Amygdala (tissue), 56 donors: ENCODE measurements around the gene FRMPD4.

Source experiments
- DNase-seq, 56 donors: peaks; one replicate each; lab custom pipeline; 2025; lab: John Stamatoyannopoulos, UW

The FRMPD4 gene

GRCh38 chrX:12423346-12423745, 285.1 kb downstream of the FRMPD4 start:
- no peak for DNase-seq

- no peak for DNase-seq
These were observed 287.2 kb downstream of the FRMPD4 start for GRCh38 chrX:12425496-12425895.

- DNase-seq, result no peak
These were observed 288.1 kb downstream of the FRMPD4 start for GRCh38 chrX:12426420-12426819.

GRCh38 chrX:12434493-12434892, 296.2 kb downstream of the FRMPD4 start:
- no peak for DNase-seq

GRCh38 chrX:12439416-12439815, 301.1 kb downstream of the FRMPD4 start:
- DNase-seq, result no peak

- DNase-seq, result no peak
These were observed 302.0 kb downstream of the FRMPD4 start for GRCh38 chrX:12440246-12440645.

GRCh38 chrX:12441381-12442128, 303.3 kb downstream of the FRMPD4 start:
- no peak for DNase-seq

- DNase-seq, result no peak
These were observed 305.3 kb downstream of the FRMPD4 start for GRCh38 chrX:12443534-12444098.

GRCh38 chrX:12446342-12447075, 308.2 kb downstream of the FRMPD4 start:
- DNase-seq, result no peak

GRCh38 chrX:12447448-12448064, 309.3 kb downstream of the FRMPD4 start:
- DNase-seq, result no peak

GRCh38 chrX:12452268-12452667, 314.0 kb downstream of the FRMPD4 start:
- no peak for DNase-seq

GRCh38 chrX:12460929-12461328, 322.7 kb downstream of the FRMPD4 start:
- DNase-seq, result no peak

- DNase-seq, result no peak
These were observed 324.8 kb downstream of the FRMPD4 start for GRCh38 chrX:12463052-12463451.

GRCh38 chrX:12463873-12464272, 325.6 kb downstream of the FRMPD4 start:
- DNase-seq, result no peak

- DNase-seq, result no peak
These were observed 329.0 kb downstream of the FRMPD4 start for GRCh38 chrX:12467321-12467720.

GRCh38 chrX:12469296-12469695, 331.0 kb downstream of the FRMPD4 start:
- no peak for DNase-seq

GRCh38 chrX:12471061-12471460, 332.8 kb downstream of the FRMPD4 start:
- DNase-seq, result no peak

- no peak for DNase-seq
These were observed 342.7 kb downstream of the FRMPD4 start for GRCh38 chrX:12480956-12481355.

- DNase-seq, result no peak
These were observed 349.9 kb downstream of the FRMPD4 start for GRCh38 chrX:12488220-12488619.

GRCh38 chrX:12488771-12489170, 350.5 kb downstream of the FRMPD4 start:
- no peak for DNase-seq

- no peak for DNase-seq
These were observed 351.1 kb downstream of the FRMPD4 start for GRCh38 chrX:12489341-12489740.
